DOHH2 (cell line): Measurements from ENCODE around the gene CORT.

Experiments used
- H3F3A ChIP-seq: fragments of 200-600 bp; sonication (generic), shearing (Covaris generic); 2 replicates; pipeline ENCODE4 v1.6.0; 2016; ENCODE audit warnings: antibody characterized with exemption, mild to moderate bottlenecking; ENCODE audit not compliant: control insufficient read depth, insufficient read depth
- H3K27ac ChIP-seq: fragments of 200-600 bp; sonication (generic); 2 replicates; pipeline ENCODE4 v1.5.1; 2014; ENCODE audit warnings: low read depth, mild to moderate bottlenecking, low read length, moderate library complexity
- H3K27me3 ChIP-seq: fragments of 200-600 bp; sonication (generic); 2 replicates; pipeline ENCODE4 v1.6.1; 2014; ENCODE audit warnings: mild to moderate bottlenecking, low read length, mixed read lengths; ENCODE audit not compliant: control insufficient read depth
- H3K36me3 ChIP-seq: fragments of 200-600 bp; sonication (generic); 2 replicates; pipeline ENCODE4 v1.6.1; 2014; ENCODE audit warnings: mild to moderate bottlenecking, low read length, moderate library complexity, mixed read lengths; ENCODE audit not compliant: control insufficient read depth
- H3K4me1 ChIP-seq: fragments of 200-600 bp; sonication (generic); 2 replicates; pipeline ENCODE4 v1.6.1; 2014; ENCODE audit warnings: mild to moderate bottlenecking, low read length, mixed read lengths; ENCODE audit not compliant: control insufficient read depth
- H3K4me2 ChIP-seq: fragments of 200-600 bp; sonication (generic); 2 replicates; pipeline ENCODE4 v1.6.0; 2014; ENCODE audit warnings: mild to moderate bottlenecking, low read length, moderate library complexity
- H3K4me3 ChIP-seq: fragments of 200-600 bp; sonication (generic); 2 replicates; pipeline ENCODE4 v1.5.1; 2014; ENCODE audit warnings: mild to moderate bottlenecking, low read length, mixed read lengths
- H3K79me2 ChIP-seq: fragments of 200-600 bp; sonication (generic); 2 replicates; pipeline ENCODE4 v1.6.1; 2014; ENCODE audit warnings: mild to moderate bottlenecking, low read length, mixed read lengths; ENCODE audit not compliant: control insufficient read depth
- H3K9me2 ChIP-seq: fragments of 200-600 bp; sonication (generic); replicated peaks from 2 replicates; pipeline ENCODE4 v1.6.1; 2014; ENCODE audit warnings: mild to moderate bottlenecking, low read length, mixed read lengths; ENCODE audit not compliant: control insufficient read depth
- H3K9me3 ChIP-seq: fragments of 200-600 bp; sonication (generic); 2 replicates; pipeline ENCODE4 v1.6.1; 2014; ENCODE audit warnings: antibody characterized with exemption, low read length, mixed read lengths; ENCODE audit not compliant: control insufficient read depth, insufficient read depth
- H4K20me1 ChIP-seq: fragments of 200-600 bp; sonication (generic); 2 replicates; pipeline ENCODE4 v1.6.0; 2014; ENCODE audit warnings: low read depth, mild to moderate bottlenecking, antibody characterized with exemption, low read length, moderate library complexity; ENCODE audit not compliant: control insufficient read depth, insufficient read depth
- EZH2phosphoT487 ChIP-seq: fragments of 200-600 bp; sonication (generic); IDR thresholded peaks from 2 replicates; pipeline ENCODE4 v1.6.1; 2017; ENCODE audit warnings: borderline replicate concordance, mild to moderate bottlenecking, antibody characterized with exemption, low read length, moderate library complexity, mixed read lengths
- TF ChIP-seq, protein P1 (sequence below): fragments of 200-600 bp; sonication (generic); IDR thresholded peaks from one replicate; pipeline ENCODE4 v1.5.1; 2014; ENCODE audit warnings: antibody characterized with exemption, mild to moderate bottlenecking, low read depth, low read length; ENCODE audit not compliant: poor library complexity, severe bottlenecking

CORT gene

DNA sequence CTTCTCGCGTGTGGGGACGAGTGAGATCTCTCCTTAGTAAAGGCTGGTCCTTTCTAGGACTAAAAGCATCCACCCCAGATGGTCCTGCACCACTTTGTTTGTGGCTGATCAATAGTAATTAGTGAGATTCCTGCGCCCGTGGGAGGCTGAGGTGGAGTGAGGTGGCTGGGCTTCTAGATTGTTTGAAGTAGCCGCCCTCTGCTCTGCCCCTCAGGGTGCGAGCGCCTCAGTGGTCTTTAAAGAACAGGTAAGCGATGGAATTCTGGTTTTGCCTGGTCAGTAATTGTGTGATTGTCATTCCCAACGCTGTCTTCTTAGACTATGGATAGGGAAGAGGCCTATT lies 45.6 kb downstream of the CORT start:
- Histone ChIP-seq H3K9me3 (no peaks in the 10 kb centered on the region), H3K36me3 (peaks cover 12% of the 10 kb centered on the region), H3K79me2 (peaks cover 64% of the 10 kb centered on the region), H4K20me1 (peaks cover 5% of the 10 kb centered on the region; the same call in 1 of the 2 replicates), H3K27me3 (no peaks in the 10 kb centered on the region), H3K9me2 (no peaks in the 10 kb centered on the region), H3K4me3 (peak overlapping the region; percentile 71), H3F3A (0 out of 2 replicates have a peak, but pooled peaks cover 2% of the 10 kb centered on the region), H3K4me1 (peaks cover 17% of the 10 kb centered on the region), H3K27ac (no peak overlapping the region), H3K4me2 (peak overlapping the region; percentile 91)
- TF ChIP-seq, protein P1, sequence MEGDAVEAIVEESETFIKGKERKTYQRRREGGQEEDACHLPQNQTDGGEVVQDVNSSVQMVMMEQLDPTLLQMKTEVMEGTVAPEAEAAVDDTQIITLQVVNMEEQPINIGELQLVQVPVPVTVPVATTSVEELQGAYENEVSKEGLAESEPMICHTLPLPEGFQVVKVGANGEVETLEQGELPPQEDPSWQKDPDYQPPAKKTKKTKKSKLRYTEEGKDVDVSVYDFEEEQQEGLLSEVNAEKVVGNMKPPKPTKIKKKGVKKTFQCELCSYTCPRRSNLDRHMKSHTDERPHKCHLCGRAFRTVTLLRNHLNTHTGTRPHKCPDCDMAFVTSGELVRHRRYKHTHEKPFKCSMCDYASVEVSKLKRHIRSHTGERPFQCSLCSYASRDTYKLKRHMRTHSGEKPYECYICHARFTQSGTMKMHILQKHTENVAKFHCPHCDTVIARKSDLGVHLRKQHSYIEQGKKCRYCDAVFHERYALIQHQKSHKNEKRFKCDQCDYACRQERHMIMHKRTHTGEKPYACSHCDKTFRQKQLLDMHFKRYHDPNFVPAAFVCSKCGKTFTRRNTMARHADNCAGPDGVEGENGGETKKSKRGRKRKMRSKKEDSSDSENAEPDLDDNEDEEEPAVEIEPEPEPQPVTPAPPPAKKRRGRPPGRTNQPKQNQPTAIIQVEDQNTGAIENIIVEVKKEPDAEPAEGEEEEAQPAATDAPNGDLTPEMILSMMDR = no peak
- TF ChIP-seq EZH2phosphoT487 = no peak

DNA sequence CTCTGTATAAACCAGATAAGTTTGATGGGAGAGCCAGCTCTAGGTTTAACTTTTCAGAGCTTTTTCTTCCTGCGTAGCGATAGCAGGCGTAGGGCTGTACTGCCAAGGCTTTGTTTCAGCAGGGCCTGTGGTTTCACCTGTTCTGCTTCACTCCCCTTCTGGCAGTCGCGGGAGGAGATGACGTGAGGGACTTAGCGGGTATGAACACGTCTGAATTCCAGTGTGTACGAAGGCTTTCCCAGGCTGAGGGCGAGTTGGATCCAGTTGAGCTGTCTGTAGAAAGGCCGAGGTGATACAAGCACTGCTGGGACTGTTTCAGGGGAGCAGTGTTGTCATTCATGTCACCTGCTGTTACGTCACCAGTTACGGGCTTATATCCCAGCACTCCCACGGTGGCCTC lies 46.1 kb downstream of the CORT start:
- no peak for TF ChIP-seq EZH2phosphoT487
- TF ChIP-seq, protein P1 = no peak
- no peak overlapping the region for H3K4me3 ChIP-seq

DNA sequence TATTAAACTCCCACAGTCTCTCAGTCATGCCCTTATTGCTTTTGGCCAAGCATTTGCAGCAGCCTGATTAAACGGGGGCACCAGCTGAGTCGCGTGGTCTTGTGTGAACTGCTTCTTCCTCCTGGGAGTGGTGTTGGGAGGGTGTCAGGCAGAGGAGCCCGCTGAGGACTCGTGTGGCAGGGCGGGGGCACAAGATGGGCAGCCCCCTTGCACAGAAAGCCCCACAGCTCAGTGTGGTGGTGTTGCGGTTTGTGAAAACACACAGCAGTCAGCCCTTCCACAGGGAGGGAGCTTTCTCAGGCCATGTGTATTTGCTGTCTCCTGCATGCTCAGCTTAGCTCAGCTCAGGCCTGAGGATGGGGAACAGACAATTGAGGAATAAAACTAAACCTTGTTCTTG lies 47.3 kb downstream of the CORT start:
- Histone ChIP-seq H3K27me3 (no peaks in the 10 kb centered on the region), H3K4me3 (no peak overlapping the region), H3K27ac (no peak overlapping the region), H3K9me3 (no peaks in the 10 kb centered on the region), H3K79me2 (peaks cover 62% of the 10 kb centered on the region), H3K4me2 (no peak overlapping the region), H3F3A (0 out of 2 replicates have a peak, but pooled peaks cover 2% of the 10 kb centered on the region), H3K36me3 (peaks cover 12% of the 10 kb centered on the region), H3K4me1 (peaks cover 17% of the 10 kb centered on the region), H4K20me1 (peaks cover 5% of the 10 kb centered on the region; the same call in 1 of the 2 replicates), H3K9me2 (no peaks in the 10 kb centered on the region)
- TF ChIP-seq, protein P1 = no peak
- TF ChIP-seq EZH2phosphoT487 = no peak

More for the DNA sequence above, 46.1 kb downstream of the CORT start:
- peaks cover 12% of the 10 kb centered on the region for H3K36me3 ChIP-seq
- H4K20me1 ChIP-seq = peaks cover 5% of the 10 kb centered on the region; the same call in 1 of the 2 replicates
- peaks cover 62% of the 10 kb centered on the region for H3K79me2 ChIP-seq
- H3F3A ChIP-seq = 0 out of 2 replicates have a peak, but pooled peaks cover 2% of the 10 kb centered on the region
- H3K4me2 ChIP-seq = no peak overlapping the region
- H3K4me1 ChIP-seq = peaks cover 17% of the 10 kb centered on the region
- H3K9me2 ChIP-seq = no peaks in the 10 kb centered on the region
- no peak overlapping the region for H3K27ac ChIP-seq
- no peaks in the 10 kb centered on the region for H3K9me3 ChIP-seq
- H3K27me3 ChIP-seq = no peaks in the 10 kb centered on the region
